NCI-H1048 (cell line): ENCODE data around the gene TVP23C.

Source experiments
- DNase-seq: peaks from one replicate; lab custom pipeline; 2025; lab: John Stamatoyannopoulos, UW

The TVP23C gene

DNA sequence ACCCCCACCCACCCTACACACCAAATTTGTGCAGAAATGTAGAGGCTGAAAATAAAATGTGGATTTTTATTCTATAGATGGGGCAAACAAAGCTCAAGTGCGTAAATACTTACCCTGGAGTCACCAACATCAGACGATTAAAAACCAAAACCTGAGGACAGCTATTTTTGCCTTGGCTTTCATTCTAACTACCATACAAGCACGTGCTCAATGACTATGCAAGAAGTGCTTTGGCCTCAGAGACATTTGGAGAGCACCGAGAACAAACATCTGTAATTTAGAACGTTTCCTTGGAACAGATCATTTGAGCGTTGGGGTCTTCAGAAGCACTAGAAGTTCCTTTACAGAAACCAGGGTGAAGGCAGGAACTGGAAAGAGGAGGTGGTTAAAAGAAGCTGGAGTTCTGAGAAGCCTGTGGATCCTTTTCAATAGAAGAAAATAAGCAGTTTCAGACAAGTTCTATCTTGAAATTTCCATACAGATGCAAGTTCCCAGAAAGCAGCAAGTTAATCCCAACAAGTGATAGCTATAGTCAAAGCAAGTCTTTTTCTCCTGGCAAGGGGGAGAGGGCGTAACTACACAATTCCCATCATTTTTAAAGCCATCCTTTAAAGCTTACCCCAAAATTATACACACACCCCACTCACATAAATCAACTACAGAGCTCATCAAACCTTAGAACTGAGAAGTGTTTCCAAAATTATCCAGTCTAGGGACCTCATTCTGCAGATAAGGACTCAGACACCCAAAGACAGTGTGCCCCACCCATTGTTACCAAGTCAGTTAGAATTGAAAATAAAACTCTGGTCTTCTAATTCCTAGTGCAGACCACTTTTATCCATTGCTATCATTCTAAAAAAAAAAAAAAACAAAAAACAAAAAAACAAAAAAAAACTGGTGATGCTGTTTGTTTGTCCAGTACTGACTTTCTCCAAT, 66.3 kb downstream of the TVP23C start:
- DNase-seq = no peak

DNA sequence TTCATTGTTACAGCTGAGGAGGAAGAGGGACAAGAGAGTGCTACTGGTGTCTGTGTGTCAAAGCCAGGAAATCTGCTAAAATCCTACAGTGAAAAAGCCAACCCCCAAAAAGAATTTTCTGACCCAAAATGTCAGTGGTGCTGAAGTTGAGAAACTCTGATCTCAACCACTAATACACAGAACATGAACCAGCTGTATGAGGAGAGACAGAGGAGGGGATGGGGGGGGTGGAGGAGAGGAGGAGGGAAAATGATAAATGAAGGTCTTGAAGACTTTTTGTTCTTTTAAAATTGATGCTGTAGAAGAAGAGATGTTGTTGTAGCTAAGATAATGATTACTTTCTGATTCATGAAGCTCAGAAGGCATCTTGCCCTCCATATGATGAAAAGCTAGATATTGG, 68.5 kb downstream of the TVP23C start:
- DNase-seq = no peak

DNA sequence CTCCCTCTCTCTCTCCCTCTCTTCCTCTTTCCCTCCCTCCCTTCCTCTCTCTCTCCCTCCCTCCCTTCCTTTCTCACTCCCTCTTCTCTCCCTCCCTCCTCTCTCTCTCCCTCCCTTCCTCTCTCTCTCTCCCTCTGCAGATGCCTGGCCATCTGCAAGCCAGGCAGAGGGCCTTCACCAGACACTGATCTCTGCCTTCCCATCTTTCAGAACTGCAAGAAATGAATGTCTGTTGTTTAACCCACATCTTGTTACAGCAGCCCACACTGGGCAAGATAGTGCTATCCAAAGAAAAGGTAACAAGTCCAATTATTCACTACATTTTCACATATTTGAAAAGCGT, 69.6 kb downstream of the TVP23C start:
- DNase-seq = no peak

DNA sequence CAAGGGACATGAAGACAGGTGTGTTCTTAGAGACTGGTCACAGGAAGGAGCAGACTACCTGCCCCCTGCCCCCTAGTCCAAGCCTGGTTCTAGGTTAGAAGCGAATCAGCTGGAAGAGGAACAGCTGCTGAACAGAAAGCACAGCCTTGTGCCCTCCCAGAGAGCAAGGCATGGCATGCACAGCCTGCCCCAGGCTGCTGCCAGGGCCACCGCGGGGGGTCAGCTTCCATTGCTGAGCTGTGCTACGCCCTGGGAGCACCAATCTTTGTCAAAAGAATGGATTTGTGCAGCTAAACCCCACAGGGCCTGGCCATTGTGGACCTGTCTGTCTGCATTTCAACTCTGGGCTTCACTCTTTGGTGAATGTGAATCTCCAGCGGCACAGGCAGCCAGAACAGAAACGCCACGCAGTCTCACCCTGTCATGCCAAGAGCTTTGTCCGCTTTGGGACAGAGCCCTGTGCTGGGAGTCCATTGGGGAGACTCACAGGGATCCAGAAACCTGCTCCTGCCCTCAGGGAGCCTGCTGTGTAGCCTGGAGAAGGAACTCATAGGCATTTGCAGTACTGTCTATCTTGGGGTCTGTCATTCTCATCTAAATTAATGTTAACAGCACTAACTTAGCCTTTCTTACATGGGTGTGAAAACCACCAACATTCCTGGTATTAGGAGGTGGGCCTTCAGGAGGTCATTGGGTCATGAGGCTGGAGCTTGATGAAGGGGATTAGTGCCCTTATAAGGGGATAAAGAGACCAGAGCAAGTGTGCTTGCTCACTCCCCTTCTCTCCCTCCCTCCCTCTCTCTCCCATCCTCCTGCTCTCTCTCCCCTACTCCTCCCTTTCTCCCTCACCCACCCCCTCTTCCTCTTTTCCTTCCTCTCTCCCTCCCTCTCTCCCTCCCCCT, 70.2 kb downstream of the TVP23C start:
- DNase-seq = no peak

DNA sequence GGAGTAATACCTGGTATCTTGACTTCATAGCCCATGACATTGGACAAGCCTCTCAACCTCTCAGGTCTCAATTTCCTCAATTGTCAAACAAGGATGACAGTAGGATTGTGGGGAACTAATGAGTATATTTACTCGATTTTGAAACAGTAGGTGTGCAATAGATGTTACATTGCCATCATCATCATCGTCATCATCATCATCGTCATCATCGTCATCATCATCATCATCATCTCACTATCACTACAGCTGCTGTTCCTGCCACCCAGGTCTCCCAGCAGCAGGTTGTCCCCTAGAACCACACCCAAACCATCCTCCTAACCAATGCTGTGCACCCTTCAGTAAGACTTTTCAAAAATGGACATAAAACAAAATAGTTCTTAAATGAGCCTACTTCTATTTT, 71.1 kb downstream of the TVP23C start:
- no peak for DNase-seq

DNA sequence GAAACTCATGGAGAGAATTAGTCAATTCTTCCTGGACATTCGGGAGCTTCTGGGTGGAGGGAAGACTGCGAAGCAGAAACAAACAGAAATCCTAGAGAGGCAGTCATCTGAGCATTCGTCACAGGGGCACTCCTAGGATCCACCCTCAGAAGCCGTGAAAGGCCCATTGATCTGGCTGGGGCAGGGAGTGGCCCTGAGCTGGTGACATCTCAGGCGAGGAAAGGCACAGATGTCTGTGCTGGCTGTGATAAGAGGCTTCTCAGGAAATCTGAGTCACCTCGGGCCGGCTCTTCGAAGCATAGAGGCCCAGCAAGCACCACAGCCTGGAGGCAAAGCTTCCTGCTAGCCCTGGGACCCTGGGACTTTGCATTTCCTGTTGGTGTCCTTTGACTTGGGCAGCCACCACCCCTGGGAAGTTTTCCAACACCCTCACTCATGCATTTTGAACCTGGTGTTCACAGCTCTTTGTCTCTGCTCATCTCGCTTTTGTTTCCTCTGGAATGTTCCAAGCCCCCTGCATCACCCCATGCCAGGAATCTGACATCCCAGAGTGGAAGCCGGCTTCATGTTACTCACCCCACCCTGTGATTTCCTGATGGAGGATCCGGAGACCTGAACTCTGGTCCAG, 72.5 kb downstream of the TVP23C start:
- DNase-seq = no peak

DNA sequence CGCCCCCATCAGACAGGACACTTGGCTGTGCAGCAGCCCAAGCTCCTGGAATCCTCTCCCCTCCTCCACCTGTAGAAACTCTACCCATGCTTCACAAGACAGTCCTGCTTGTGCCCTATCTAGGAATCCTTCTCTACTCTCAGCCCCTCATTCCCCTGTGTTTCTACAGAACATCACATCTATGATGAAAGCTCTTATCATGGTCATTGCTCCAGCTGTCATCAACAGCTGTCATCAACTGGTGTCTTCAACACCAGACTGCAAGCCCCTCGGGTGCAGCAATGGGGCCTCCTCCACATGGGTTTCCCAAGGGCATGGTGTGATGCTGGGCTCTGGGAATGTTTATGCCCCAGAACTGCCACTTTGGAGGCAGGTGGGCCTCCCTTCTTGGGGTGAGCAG, 74.7 kb downstream of the TVP23C start:
- no peak for DNase-seq

DNA sequence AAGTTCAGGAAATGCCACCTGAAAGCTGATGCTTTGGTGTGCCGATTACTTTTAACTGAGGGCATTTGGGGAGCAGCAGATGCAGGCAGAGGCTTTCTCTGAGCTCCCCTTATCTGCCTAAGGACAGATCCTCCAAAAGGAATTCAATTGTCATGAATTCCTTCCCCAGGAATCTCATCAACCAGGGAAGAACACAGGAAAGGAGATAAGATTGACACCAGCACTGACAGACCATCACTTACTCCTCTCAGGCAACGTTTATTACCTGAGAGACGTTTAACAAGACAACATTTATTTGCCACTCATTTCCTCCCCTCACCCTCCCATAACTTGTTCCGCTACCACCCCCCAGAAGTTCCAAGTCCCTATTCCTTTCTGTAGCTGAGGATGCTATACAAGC, 78.2 kb downstream of the TVP23C start:
- DNase-seq = no peak

DNA sequence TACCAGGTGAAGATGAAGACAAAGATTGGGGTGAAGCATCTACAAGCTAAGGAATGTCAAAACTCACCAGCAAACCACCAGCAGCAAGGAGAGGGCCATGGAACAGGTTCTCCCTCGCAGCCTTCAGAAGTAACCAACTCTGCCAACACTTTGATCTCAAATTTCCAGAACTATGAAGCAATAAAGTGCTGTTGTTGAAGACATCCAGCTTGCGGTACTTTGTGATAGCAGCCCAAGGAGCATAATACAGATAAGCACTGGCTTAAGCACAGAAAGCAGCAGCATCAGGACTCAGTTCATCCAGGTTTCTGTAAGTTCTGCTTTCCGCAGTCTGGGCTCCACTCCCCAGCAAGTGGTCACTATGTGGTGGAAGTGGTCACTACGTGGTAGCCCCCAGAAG, 79.9 kb downstream of the TVP23C start:
- no peak for DNase-seq

DNA sequence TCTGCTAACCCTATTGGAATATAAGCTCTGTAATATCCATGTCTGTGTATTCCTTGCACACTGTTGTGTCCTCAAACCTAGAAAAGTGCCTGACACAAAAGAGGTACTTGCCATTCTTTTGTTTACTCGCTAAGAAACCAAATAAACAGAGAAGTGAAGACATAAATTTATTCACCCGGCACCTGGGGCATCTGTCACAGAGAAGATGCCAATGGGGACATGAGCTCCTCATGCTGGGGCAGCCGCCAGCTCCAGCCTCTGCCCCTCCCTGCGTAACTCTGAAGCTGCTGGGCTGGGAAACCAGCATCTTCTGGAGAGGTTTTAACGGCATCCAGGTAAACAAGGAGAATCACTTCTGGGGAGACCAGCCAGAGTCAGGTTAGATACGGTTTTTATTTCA, 80.8 kb downstream of the TVP23C start:
- no peak for DNase-seq

DNA sequence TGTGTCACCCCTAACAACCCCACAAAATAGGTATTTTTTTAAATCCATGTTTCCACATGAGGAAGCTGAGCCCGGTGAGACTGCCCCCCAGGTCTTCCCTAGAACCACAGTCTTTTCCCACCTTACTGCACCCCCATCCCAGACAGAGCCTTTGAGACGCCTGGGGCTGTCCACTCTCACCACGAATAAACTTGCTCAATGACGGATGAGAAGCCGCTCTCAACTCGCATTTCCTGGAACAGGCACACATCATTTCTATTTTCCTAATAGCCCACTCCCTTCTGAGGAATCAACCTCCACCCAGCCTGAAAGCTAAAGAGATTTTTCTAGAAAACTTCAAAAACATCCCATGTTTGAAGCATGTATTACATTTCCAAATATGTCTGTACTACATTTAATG, 81.8 kb downstream of the TVP23C start:
- no peak for DNase-seq

DNA sequence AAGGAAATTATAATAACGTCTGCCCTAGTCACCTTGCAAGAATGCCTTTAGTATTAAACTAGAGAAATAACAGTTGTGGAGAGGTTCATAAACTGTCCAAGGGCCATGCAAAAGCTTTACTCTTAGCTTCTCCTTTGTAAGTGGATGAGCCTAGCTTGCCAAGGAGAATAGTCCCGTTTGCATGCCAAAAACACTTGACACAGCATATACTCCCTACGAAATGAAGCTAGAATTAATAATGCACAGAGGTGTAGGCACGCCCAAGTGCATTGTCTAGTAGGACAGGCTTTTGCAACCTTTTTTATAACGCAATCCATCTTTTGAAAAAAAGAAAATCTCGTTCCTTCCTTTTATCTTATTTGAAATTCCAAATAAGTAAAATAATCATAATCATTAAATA, 83.1 kb downstream of the TVP23C start:
- DNase-seq = no peak

DNA sequence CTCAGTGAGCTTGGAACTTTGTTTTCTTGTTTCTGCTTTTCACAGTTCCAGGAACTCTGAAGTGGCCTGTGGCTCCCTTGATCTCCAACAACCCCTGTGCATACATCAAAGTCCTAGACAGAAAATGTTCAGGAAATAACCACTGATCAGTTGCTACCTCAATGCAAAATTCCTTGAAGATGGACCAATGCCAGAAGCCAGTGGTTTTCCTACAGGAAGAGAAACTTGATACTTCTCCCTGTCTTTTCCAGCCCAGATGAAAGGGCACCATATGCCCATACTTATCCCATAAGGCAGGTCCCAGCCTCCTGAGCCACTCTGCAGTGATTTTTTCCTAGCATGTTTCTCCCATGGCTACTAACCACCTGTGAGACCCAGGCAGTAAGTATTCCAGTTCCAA, 83.6 kb downstream of the TVP23C start:
- no peak for DNase-seq

DNA sequence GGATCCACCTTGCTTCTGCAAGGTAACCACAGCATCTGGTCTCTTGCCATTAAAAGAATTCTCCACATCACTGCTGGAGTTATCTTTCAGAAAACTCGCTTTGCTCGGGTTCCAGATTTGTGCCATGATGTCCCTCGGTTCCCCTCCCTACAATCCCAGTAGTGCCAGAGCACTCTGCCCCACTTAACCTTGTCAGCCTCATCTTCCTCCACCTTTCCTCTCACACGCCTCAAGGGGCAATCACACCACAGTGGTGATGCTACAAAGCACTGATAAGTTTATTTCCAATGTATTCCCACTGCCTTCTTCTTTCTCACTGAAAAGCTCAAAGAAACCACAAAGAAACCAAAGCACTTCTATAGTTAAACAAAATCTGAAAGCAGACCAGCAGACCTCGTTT, 84.4 kb downstream of the TVP23C start:
- no peak for DNase-seq

DNA sequence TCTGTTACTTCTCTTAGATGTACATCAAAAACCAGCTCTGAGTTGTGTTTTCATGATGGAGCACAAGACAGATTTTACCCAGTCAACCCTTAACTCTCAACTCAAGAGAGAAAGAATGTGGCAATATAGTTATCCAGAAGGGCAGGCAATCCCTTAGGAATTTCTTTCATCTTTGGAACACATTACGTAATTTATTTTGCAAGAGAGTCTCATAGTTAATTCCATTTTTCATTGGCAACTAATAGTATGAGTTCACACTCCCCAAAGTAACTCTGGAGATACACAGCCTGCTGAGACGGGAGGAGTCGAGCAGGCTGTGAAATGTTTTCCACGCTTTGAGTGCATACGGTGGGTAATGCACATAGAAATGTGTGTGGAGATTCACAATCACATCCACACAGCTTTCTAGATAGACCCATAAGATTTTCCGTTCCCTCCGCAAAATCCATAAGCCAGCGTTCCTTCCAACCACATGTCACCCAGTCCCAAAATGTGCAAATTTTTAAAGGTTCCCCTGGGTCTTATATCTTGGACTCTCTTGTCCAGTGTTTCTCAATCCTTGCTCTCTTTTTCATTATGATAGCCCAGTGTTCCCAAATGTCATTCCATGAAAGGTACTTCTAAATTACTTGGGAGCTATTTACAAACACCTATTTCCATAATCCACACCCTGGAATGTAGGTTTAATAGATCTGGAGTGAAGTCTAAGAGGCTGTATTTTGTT, 87.5 kb downstream of the TVP23C start:
- no peak for DNase-seq

DNA sequence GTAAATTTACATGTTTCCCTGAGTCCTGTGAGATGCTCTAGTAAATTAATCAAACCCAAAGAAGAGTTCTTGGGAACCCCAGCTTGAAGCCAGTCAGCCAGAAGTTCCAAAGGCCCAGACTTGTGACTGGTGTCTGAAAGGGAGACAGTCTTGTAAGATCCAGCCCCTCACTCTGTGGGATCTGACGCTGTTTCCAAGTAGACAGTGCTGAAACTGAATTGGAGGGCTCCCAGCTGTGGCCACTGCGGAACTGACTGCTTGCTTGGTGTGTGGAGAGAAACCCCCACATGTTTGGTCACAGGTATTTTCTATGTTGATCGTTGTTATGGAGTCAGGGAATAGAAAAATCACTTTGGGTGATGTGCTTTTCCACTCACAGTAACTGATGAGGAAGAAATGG, 90.4 kb downstream of the TVP23C start:
- no peak for DNase-seq

DNA sequence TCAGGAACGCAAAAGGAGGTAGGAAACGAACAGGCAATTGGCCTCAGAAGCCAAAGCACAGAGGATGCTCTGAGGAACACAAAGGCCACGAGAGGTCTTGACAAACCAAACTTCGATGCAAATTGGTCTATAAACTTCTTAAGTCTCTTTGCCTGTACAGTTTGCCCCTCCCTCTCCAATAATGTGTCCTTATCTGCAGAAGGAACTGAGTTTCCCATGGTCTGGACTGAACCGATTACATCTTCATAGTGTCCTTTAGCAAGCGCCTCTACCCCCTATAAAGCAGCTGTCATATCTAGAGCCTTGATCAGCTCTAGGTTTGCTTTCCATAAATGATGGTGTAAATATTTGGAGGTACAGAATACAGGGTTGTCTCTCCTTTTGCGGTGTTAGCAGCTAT, 92.7 kb downstream of the TVP23C start:
- no peak for DNase-seq

DNA sequence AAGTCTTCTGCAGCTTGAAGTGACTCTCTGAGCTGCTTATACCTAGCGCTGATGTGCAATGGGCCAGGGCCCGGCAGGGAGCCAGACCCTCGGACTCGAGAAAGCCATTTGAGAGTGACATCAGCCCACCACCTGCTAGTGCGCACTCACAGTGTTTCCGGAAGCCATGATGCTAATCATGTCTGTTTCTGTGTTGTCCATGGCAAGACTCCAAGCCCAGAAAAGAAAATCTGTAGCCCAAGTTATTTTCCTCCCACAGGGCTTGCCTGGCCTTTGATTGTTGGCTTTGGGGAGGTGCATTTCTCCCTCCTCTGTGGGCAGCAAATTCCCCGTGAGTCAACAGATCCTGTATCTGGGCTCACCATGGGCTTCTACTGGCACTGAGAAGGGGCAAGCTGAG, 94.0 kb downstream of the TVP23C start:
- no peak for DNase-seq

DNA sequence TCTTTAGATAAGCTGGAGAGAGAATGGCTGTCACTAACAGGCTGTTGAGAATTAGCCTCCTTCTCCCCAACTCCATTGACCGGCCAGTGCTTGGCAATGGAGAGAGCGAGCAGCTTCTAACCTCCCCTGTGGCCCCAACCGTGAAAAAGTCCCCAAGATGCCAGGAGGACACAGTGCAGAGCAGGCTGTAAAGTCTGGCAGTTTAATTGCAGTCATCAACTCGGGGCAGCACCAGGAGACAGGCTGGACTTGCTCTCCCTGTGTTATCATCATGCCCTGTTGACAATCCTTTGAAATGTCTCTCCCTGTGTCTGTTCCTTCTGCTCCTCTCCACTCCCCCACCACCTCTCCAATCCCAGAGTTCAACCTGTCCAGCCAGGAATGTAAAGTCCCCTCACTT, 95.2 kb downstream of the TVP23C start:
- DNase-seq = no peak

DNA sequence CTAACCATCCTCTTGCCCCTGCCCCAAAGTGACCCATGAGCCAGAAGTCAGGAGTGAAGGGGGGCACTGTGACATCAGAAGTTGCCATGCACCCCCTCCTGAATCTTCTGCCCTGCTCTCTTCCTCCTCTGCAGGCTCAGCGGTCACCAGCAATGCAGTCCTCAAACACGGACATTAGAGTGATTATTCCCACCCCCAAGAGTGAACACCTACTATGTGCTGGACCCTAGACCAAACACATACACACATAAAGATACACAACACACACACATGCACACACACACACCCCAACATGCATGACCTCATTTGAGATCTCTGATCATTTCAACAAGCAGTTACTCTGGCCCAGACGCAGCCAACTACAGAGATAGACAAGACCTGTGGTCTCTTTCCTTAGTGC, 95.7 kb downstream of the TVP23C start, which contains the start of gene CDRT4:
Gene CDRT4, minus strand, starts transcription at position 30 of the 400 bp plus-strand sequence. CDS start 27,383 bp downstream, outside the sequence.
- no peak for DNase-seq

DNA sequence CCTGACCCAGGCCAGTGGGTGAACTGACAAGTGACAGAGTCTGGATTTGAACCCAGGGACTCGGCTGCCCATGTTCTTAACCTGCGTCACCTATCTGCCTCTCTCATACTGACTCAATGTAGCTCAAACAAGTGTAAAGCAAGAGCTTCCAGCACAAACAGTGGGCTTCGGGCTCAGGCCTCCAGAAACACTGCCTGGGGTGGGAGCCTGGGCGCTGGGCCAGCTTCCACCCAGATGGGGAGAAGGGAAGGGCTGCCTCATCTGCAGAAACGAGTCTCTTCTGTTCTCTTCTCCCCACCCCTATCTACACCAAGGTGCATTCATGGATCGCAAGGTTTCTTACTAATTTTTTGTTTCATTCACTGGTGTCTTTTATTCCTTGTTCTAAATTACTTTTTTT, 97.2 kb downstream of the TVP23C start:
- DNase-seq = no peak
